Loucy (cell line): ENCODE results near the gene PAPOLG.

Experiments
- EZH2phosphoT487 ChIP-seq: fragments of 200-600 bp; IDR thresholded peaks from 2 replicates; pipeline ENCODE4 v1.6.1; 2018; ENCODE audit warnings: antibody characterized with exemption, mild to moderate bottlenecking, moderate library complexity, borderline replicate concordance
- TF ChIP-seq, protein P1 (sequence below): fragments of 200-600 bp; sonication (generic); conservative IDR thresholded peaks from 2 replicates; pipeline ENCODE4 v1.5.1; 2014; ENCODE audit warnings: mild to moderate bottlenecking, antibody characterized with exemption, low read length

DNA sequence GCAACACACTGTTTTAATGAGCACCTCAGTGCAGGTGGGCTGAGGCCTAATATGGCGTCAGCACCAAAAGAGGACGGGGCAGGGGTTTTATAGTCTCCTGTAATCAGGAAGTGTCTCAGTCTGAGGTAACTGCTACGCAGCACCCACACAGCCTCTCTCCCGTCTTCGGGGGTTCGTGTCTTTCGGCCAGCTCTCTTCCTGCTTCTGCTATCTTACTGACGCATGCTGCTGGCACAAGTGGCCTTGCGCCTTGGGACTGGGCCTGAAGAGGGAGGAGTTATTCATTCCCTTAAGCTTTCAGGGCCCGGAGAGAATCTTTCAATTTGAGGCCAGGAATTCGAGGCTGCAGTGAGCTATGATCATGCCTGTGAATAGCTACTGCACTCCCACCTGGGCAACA is 14.5 kb upstream of the PAPOLG start:
- TF ChIP-seq, protein P1, sequence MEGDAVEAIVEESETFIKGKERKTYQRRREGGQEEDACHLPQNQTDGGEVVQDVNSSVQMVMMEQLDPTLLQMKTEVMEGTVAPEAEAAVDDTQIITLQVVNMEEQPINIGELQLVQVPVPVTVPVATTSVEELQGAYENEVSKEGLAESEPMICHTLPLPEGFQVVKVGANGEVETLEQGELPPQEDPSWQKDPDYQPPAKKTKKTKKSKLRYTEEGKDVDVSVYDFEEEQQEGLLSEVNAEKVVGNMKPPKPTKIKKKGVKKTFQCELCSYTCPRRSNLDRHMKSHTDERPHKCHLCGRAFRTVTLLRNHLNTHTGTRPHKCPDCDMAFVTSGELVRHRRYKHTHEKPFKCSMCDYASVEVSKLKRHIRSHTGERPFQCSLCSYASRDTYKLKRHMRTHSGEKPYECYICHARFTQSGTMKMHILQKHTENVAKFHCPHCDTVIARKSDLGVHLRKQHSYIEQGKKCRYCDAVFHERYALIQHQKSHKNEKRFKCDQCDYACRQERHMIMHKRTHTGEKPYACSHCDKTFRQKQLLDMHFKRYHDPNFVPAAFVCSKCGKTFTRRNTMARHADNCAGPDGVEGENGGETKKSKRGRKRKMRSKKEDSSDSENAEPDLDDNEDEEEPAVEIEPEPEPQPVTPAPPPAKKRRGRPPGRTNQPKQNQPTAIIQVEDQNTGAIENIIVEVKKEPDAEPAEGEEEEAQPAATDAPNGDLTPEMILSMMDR = no peak
- no peak for TF ChIP-seq EZH2phosphoT487
